ENCODE measurements around the gene TNS3. TPM values are rescaled to one million over a fixed set of nuclear protein-coding genes. Genes with fewer than 3 reads are reported as not detected.

The TNS3 gene
- total RNA-seq, 1 donor from 2014 or later = 168 TPM

GRCh38 chr7:47381134-47381495 lies 200.8 kb downstream of the TNS3 start:
- Histone ChIP-seq H3K27me3 (no peaks in the 10 kb centered on the region), H3K9me3 (no peaks in the 10 kb centered on the region), H3K4me3 (no peak overlapping the region), H3K27ac (peak overlapping the region; percentile 9), H3K36me3 (peaks cover 7% of the 10 kb centered on the region), H3K4me1 (peaks cover 15% of the 10 kb centered on the region)
- intact Hi-C loops (cut with DNase I) = no loop called here
- no peak for DNase-seq
- no peak for TF ChIP-seq CTCF (IDR thresholded peaks at IDR 0.05)
- no peak for ATAC-seq

DNA sequence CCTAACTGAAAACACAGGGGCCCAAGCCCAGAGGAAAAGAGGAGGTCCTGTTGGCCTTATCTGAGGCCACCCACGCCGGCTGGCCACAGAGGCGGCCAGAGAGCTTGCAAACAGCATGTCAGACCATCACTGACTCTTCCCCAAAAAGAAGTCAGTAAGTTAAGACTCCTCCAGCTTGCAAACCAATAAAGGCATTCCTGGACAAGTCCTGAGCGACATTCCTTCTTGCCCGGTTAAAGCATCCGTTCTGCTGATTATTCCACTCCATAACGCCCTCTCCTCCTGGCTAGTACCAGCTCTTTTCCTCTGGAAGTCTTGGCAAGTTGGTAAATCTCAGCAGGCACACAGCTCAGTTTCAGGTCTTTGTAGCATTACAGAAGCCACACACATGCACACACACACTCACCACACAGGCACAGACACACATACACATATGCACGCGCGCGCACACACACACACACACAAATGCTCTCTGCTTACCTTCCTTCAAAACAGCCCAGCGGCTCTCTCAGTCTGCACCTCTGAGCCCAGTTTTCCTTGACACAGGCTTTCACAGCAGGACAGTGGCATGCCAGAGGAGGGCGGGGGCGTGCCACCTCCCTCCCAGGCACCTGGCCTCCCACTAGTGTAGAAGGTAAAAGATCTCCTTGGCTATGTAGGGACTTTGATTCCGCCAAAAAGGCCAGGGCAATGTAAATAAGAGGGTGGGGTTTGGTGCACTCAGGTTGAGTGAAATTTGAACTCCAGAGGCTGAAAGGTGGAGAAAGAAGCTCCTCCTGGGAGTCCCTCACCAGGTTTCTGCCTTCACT lies 201.4 kb downstream of the TNS3 start:
- Histone ChIP-seq H3K9me3 (no peaks in the 10 kb centered on the region), H3K27me3 (no peaks in the 10 kb centered on the region), H3K4me3 (peak overlapping the region; percentile 6), H3K4me1 (peaks cover 15% of the 10 kb centered on the region), H3K27ac (peak overlapping the region; percentile 63), H3K36me3 (peaks cover 6% of the 10 kb centered on the region)
- intact Hi-C loops (cut with DNase I) = no loop called here
- ATAC-seq (peak; percentile 58), DNase-seq (peak; percentile 66)
- no peak for TF ChIP-seq CTCF (IDR thresholded peaks at IDR 0.05)

DNA sequence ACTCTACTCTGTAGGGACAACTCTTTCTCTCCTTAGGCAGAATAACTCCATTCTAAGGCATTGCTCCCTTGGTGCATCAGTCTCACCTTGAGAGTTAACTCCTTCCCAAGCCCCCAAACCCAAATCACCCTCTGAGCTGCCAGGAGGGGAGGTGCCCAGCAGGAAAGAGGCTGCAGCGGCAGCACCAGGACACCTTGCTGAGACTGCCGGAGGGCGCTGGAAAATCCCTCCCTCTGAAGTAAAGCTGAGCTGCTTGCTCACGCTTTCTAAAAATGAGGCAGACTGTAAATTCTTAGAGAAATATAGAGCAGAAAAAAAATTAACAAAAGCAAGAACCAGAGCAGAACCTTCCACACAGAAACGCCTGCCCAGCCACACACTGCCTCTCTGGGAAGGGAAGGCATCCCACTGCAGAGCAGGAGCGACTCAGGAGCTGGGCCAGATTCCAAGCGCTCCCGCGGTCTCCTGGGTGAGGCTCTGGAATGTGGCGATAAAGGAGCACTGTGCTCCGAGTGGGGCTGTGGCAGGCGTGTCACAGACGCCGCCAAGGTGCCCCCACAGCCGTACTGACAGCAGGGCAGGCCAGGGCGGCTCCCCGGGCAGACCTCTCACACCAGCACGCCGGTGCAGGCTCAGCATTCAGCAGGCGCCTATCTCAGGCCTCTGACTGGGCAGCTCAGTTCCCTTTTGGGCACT lies 202.1 kb downstream of the TNS3 start:
- intact Hi-C loops (cut with DNase I) = no loop called here
- peaks cover 15% of the 10 kb centered on the region for H3K4me1 ChIP-seq
- H3K9me3 ChIP-seq = no peaks in the 10 kb centered on the region
- H3K27me3 ChIP-seq = no peaks in the 10 kb centered on the region
- DNase-seq = peak; percentile 85
- ATAC-seq = peak; percentile 87
- TF ChIP-seq CTCF (IDR thresholded peaks at IDR 0.05) = no peak
- peak overlapping the region; percentile 63 for H3K27ac ChIP-seq
- peak overlapping the region; percentile 6 for H3K4me3 ChIP-seq
- H3K36me3 ChIP-seq = no peaks in the 10 kb centered on the region

DNA sequence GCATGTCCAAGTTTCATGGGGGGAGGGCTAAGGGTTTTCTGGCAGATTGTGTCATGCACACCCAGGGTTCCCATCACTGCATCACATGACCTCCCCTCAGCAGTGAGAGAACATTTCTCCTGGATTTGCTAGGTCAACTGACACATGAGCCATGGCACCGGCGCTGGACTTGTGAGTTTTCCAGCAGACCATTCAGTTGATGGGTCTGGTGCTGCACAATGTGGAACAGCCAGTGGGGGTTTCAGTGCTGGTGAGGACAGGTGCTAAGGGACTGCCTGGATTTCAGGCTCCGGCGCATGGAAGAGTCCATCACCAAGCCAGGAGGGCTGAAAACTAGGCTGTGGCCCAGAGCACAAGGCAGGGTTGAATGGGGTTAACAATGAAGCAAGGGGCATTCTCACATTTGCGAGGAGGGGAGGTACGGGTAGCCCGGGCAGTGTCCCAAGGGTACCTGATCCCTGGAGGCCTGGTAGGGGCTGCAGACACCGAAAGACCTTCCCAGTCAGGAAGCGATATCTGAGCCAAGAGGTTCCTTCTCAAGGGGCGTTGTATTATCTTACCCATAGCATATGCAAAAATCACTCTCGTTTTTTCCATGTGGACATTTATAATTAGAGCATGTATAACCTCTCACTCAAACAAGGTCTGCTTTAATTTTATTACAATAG lies 203.0 kb downstream of the TNS3 start:
- Histone ChIP-seq H3K36me3 (no peaks in the 10 kb centered on the region), H3K4me3 (no peak overlapping the region), H3K9me3 (no peaks in the 10 kb centered on the region), H3K4me1 (peaks cover 15% of the 10 kb centered on the region), H3K27ac (no peak overlapping the region), H3K27me3 (no peaks in the 10 kb centered on the region)
- peak; percentile 30 for DNase-seq
- TF ChIP-seq CTCF (IDR thresholded peaks at IDR 0.05) = no peak
- intact Hi-C loops (cut with DNase I) = no loop called here
- ATAC-seq = no peak

DNA sequence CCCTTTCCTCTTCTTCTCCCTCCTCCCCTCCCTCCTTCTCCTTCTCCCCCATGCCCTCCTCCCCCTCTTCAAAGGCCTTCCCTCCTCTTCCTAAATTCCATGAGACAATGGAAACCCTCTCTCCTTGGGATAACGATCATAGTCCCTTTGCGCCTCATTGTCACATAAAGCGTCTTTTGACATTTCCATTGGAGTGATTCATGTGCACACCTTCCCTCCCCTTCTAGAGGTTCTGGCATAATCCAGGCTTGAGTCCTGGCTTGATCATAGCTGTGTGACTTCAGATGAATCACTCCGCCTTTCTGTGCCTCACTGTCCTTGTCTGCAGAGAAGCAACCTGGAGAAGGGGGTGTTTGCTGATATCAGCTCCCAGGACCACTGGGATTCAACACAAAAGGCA lies 204.2 kb downstream of the TNS3 start:
- H3K27ac ChIP-seq = no peak overlapping the region
- H3K27me3 ChIP-seq = no peaks in the 10 kb centered on the region
- H3K9me3 ChIP-seq = no peaks in the 10 kb centered on the region
- no peak for TF ChIP-seq CTCF (IDR thresholded peaks at IDR 0.05)
- DNase-seq = no peak
- H3K4me3 ChIP-seq = no peak overlapping the region
- H3K4me1 ChIP-seq = peaks cover 16% of the 10 kb centered on the region
- intact Hi-C loops (cut with DNase I) = no loop called here
- ATAC-seq = no peak
- no peaks in the 10 kb centered on the region for H3K36me3 ChIP-seq
